ENCODE measurements around the gene OAS1.
"Not testable (repeated sequence)": the region's sequence is repeated elsewhere in the genome, so short reads cannot be mapped to it uniquely, and the experiment has no call there.

OAS1 gene

GRCh38 chr12:112933129-112933505, 26.4 kb downstream of the OAS1 start:
- in situ Hi-C loops (cut with MboI; ENCODE audit: low sequenced_read_pairs) = no loop called here

DNA sequence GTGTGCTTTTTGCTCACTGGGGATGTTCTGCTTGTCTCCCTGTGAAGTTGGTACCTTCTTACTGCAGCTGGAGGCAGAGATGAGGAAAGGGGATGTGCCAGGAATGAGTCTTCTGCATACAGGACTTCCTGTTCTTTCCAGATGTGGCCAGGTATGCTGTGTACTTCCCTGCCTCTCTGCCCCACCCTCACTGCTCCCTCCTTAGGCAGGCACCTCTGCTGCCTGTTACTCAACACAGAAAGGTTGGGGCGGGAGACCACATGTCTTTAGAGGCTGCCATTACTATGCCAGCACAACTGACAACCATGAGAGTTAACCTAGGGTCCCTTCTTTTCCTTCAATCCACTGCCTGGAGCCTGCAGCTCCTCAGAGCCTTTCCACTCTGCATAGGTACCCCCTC, 29.5 kb downstream of the OAS1 start:
- in situ Hi-C loops (cut with MboI; ENCODE audit: low sequenced_read_pairs) = no loop called here

GRCh38 chr12:112936927-112937326, 30.2 kb downstream of the OAS1 start:
- in situ Hi-C loops (cut with MboI; ENCODE audit: low sequenced_read_pairs) = no loop called here

GRCh38 chr12:112937741-112938719, 31.3 kb downstream of the OAS1 start, which contains the start of gene OAS3:
OAS3 (plus strand) TSS chr12:112938474; CDS start chr12:112938531, 57 bp downstream.
- in situ Hi-C loops (cut with MboI; ENCODE audit: low sequenced_read_pairs) = no loop called here

GRCh38 chr12:112938751-112939150, 32.0 kb downstream of the OAS1 start:
- in situ Hi-C loops (cut with MboI; ENCODE audit: low sequenced_read_pairs) = no loop called here

GRCh38 chr12:112939761-112940381, 33.1 kb downstream of the OAS1 start:
- in situ Hi-C loops (cut with MboI; ENCODE audit: low sequenced_read_pairs) = no loop called here

DNA sequence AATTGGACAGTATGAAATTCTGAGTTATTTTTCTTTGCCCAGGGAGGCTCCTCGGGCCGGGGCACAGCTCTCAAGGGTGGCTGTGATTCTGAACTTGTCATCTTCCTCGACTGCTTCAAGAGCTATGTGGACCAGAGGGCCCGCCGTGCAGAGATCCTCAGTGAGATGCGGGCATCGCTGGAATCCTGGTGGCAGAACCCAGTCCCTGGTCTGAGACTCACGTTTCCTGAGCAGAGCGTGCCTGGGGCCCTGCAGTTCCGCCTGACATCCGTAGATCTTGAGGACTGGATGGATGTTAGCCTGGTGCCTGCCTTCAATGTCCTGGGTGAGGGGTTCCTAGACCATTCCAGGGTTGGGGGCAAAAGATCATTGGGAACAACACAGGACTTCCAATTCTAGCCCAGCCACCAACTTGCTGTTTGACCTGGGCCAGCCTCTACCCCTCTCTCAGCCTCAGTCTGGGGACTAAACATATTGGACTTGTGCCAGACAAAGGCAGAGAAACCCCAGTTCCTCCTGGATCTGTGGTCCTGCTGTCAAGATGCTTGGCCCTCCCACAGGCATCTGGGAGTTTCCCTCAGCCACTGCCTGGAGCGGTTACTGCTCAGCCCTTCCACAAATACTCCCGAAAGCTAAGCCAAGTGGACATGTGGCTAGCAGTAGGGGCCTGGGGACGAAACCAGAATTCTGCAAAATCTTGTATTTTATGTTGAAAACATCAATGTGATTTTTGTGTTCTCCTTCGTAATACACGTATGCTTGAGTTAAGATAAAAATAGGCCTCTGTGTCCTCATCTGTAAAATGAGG, 35.0 kb downstream of the OAS1 start:
- in situ Hi-C loops (cut with MboI; ENCODE audit: low sequenced_read_pairs) = no loop called here

DNA sequence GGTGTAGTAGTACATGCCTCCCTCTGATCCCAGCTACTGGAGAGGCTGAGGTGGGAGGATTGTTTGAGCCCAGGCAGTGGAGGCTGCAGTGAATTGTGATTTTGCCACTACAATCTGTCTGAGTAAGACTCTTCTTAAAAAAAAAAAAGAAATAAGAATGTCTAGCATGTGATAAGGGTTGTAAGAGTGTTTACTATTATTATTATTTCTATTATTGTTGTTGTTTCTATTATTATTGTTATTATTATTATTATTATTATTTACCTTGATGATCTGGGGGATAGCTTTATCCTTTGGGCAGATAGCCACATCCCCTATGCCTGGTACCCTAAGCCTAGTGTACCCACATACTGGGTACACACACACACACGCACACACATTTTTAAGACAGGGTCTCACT, 35.8 kb downstream of the OAS1 start:
- in situ Hi-C loops (cut with MboI; ENCODE audit: low sequenced_read_pairs) = no loop called here

- in situ Hi-C loops (cut with MboI; ENCODE audit: low sequenced_read_pairs) = no loop called here
Observed at GRCh38 chr12:112944024-112944690, 37.4 kb downstream of the OAS1 start.

DNA sequence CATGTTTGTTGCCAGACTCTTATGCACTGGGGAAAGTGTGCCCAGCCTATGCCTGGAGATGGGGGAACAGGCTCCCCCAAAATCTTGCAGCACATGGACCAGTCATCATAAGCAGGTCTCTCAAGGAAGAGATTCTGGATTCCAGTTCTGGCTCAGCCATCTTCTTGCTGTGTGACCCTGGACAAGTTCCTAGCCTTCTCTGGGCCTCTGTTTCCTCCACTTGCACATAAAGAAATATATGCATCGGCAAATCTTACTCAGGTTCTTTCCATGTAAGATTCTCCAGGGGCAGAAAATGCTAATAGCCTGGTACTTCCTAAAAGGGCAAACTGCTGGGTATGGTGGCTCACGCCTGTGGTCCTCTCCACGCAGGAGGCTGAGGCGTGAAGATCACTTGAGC, 38.8 kb downstream of the OAS1 start:
- in situ Hi-C loops (cut with MboI; ENCODE audit: low sequenced_read_pairs) = no loop called here

DNA sequence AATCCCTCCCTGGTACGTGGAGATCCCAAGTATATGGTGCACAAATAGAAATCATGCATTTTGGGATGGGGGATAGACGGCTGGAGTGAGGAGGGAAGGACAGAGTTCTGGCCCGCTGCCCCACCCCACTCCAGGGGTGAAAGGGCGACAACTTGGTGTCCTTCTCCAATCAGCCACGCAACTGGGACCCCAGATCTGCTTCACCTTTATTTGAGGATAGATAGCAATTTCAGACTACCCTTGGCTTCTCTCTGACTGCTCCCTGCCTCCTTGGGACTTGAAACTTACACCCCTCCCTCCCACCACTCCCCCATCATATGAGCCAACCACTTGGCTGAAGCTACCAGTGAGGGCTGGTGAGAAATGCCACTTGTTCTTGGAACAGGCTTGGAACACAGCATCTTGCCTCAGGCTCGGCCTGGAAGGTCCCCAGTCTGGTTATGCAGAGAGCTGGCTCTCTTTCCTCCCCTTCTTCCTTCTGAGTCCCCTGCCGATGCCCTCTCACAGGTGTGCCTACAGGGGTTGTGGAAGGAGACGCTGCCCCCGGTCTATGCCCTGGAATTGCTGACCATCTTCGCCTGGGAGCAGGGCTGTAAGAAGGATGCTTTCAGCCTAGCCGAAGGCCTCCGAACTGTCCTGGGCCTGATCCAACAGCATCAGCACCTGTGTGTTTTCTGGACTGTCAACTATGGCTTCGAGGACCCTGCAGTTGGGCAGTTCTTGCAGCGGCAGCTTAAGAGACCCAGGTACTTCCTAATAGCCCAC, 39.7 kb downstream of the OAS1 start:
- in situ Hi-C loops (cut with MboI; ENCODE audit: low sequenced_read_pairs) = no loop called here

DNA sequence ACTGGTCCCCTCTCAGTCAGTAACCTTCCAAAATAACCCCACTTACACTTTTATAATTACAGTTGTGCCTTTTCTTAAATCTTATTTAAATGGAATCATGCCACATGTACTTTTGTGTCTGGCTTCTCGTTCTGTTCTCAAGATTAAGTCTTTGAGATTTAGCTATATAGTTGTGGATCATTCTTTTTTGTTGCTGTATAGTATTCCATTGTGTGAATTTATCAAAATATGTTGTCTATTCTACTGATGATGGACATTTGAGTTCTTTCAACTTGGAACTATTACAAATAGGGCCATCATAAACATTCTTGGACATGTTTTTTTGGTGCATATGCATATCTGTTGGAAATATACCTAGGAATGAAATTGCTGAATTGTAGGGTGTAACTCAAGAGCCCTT, 40.6 kb downstream of the OAS1 start:
- in situ Hi-C loops (cut with MboI; ENCODE audit: low sequenced_read_pairs) = no loop called here

GRCh38 chr12:112947761-112948160, 41.0 kb downstream of the OAS1 start:
- in situ Hi-C loops (cut with MboI; ENCODE audit: low sequenced_read_pairs) = no loop called here

- in situ Hi-C loops (cut with MboI; ENCODE audit: low sequenced_read_pairs) = no loop called here
Observed at GRCh38 chr12:112948806-112949205, 42.0 kb downstream of the OAS1 start.

DNA sequence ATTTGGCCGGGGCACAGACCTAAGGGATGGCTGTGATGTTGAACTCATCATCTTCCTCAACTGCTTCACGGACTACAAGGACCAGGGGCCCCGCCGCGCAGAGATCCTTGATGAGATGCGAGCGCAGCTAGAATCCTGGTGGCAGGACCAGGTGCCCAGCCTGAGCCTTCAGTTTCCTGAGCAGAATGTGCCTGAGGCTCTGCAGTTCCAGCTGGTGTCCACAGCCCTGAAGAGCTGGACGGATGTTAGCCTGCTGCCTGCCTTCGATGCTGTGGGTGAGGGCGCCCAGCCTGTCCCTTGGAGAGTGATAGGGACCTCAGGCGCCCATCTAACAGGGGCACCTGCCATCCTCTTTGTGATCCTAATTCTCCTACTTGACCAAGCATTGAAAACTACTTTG, 43.9 kb downstream of the OAS1 start:
- in situ Hi-C loops (cut with MboI; ENCODE audit: low sequenced_read_pairs) = no loop called here

GRCh38 chr12:112957125-112957524, 50.4 kb downstream of the OAS1 start:
- in situ Hi-C loops (cut with MboI; ENCODE audit: low sequenced_read_pairs) = not testable (repeated sequence)

- in situ Hi-C loops (cut with MboI; ENCODE audit: low sequenced_read_pairs) = no loop called here
Observed at GRCh38 chr12:112961074-112961473, 54.3 kb downstream of the OAS1 start.

DNA sequence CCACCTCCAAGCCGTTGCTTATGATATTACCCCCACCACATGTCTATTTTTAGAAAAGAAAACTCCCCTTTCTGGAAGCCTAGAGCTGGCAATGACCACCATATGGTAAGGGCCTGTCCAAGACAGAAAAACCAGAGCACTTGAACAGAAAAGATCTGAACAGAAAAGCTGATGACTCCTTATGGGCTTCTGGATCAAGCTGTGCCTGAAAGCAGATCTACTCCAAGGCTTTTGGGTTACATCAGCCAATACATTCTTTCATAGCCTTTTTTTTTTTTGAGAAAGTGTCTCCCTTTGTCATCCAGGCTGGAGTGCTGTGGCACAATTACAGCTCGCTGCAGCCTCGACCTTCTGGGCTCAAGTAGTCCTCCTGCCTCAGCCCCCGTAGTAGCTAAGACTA, 54.8 kb downstream of the OAS1 start:
- in situ Hi-C loops (cut with MboI; ENCODE audit: low sequenced_read_pairs) = no loop called here

DNA sequence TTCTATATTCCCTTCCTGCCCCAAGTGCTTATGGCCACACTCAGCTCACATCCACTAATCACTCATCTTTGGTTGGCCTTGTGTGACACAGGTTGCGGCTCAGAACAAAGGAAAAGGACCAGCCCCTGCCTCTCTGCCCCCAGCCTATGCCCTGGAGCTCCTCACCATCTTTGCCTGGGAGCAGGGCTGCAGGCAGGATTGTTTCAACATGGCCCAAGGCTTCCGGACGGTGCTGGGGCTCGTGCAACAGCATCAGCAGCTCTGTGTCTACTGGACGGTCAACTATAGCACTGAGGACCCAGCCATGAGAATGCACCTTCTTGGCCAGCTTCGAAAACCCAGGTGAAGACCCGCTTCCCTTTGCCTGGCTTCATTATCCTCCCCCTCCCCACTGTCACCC, 55.8 kb downstream of the OAS1 start:
- in situ Hi-C loops (cut with MboI; ENCODE audit: low sequenced_read_pairs) = no loop called here

DNA sequence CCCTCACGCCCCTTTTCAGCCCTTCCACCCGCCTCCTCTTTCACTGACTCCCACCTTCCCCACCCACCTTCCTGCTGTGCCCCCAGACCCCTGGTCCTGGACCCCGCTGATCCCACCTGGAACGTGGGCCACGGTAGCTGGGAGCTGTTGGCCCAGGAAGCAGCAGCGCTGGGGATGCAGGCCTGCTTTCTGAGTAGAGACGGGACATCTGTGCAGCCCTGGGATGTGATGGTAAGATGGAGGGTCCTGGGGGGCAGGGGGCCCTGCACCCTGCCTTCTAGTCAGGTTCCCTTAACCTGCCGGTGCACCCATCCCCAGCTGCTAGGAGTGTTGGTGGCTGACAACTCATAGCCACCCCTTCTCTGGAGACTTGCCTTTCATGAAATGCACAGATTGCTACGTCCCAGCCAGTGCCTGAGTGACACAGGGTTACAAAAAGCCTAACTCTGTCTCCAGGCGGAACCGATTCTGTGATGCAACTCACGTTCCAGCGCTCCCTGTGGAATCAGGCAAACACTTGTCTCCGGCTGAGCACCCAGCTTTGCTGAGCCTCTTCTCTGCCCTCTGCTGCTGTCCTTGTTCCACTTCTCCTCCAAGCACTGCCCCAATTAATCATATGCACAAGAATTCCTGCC, 56.6 kb downstream of the OAS1 start:
- in situ Hi-C loops (cut with MboI; ENCODE audit: low sequenced_read_pairs) = no loop called here
